HEK293 (cell line): ENCODE data around the gene GAPDHS.

Source experiments
- BCL11B ChIP-seq: fragments of 450-650 bp; formaldehyde crosslinking; IDR thresholded peaks from 2 replicates; pipeline ENCODE4 v1.5.1; 2016; ENCODE audit warnings: low read depth, missing biosample characterization, missing genetic modification characterization
- EGR2 ChIP-seq: fragments of 450-650 bp; formaldehyde crosslinking; IDR thresholded peaks from 2 replicates; pipeline ENCODE4 v1.5.1; 2016; ENCODE audit warnings: low read depth, missing biosample characterization, missing genetic modification characterization
- FEZF1 ChIP-seq: fragments of 450-650 bp; formaldehyde crosslinking; IDR thresholded peaks from 2 replicates; pipeline ENCODE4 v1.5.1; 2016; ENCODE audit warnings: missing biosample characterization, missing genetic modification characterization
- GLI2 ChIP-seq: fragments of 450-650 bp; formaldehyde crosslinking; IDR thresholded peaks from 2 replicates; pipeline ENCODE4; 2017; ENCODE audit warnings: missing biosample characterization, missing genetic modification characterization, low read depth, borderline replicate concordance
- HIC1 ChIP-seq: fragments of 450-650 bp; formaldehyde crosslinking; IDR thresholded peaks from 2 replicates; pipeline ENCODE4 v1.5.1; 2016; ENCODE audit warnings: missing biosample characterization, missing genetic modification characterization
- IKZF3 ChIP-seq: fragments of 450-650 bp; IDR thresholded peaks from 2 replicates; pipeline ENCODE4 v1.5.0; 2018; ENCODE audit warnings: missing biosample characterization, mild to moderate bottlenecking, missing genetic modification characterization, moderate library complexity
- OVOL3 ChIP-seq: fragments of 450-650 bp; formaldehyde crosslinking; IDR thresholded peaks from 2 replicates; pipeline ENCODE4 v1.5.1; 2016; ENCODE audit warnings: missing biosample characterization, missing genetic modification characterization
- ZBTB26 ChIP-seq: fragments of 450-650 bp; formaldehyde crosslinking; optimal IDR thresholded peaks from 2 replicates; pipeline ENCODE3; 2016; ENCODE audit warnings: missing biosample characterization, mild to moderate bottlenecking, missing genetic modification characterization
- ZBTB6 ChIP-seq: fragments of 450-650 bp; formaldehyde crosslinking; IDR thresholded peaks from 2 replicates; pipeline ENCODE4 v1.5.1; 2017; ENCODE audit warnings: missing biosample characterization, missing genetic modification characterization
- ZNF138 ChIP-seq: fragments of 450-650 bp; formaldehyde crosslinking; IDR thresholded peaks from 2 replicates; pipeline ENCODE4 v1.5.1; 2016; ENCODE audit warnings: missing biosample characterization, missing genetic modification characterization, borderline replicate concordance
- ZNF211 ChIP-seq: fragments of 450-650 bp; formaldehyde crosslinking; IDR thresholded peaks from 2 replicates; pipeline ENCODE4 v1.5.1; 2016; ENCODE audit warnings: low read depth, missing biosample characterization, missing genetic modification characterization
- ZNF239 ChIP-seq: fragments of 450-650 bp; formaldehyde crosslinking; IDR thresholded peaks from 2 replicates; pipeline ENCODE4 v1.5.1; 2016; ENCODE audit warnings: missing biosample characterization, missing genetic modification characterization
- ZNF292 ChIP-seq: fragments of 450-650 bp; formaldehyde crosslinking; IDR thresholded peaks from 2 replicates; pipeline ENCODE4 v1.5.1; 2016; ENCODE audit warnings: low read depth, missing biosample characterization, missing genetic modification characterization, borderline replicate concordance
- ZNF394 ChIP-seq: fragments of 450-650 bp; formaldehyde crosslinking; IDR thresholded peaks from 2 replicates; pipeline ENCODE4 v1.5.1; 2016; ENCODE audit warnings: missing biosample characterization, missing genetic modification characterization, mild to moderate bottlenecking, moderate library complexity, borderline replicate concordance
- ZNF488 ChIP-seq: fragments of 450-650 bp; formaldehyde crosslinking; IDR thresholded peaks from 2 replicates; pipeline ENCODE4 v1.5.1; 2016; ENCODE audit warnings: missing biosample characterization, missing genetic modification characterization
- ZNF518A ChIP-seq: fragments of 450-650 bp; formaldehyde crosslinking; conservative IDR thresholded peaks from 2 replicates; pipeline ENCODE4 v1.5.1; 2016; ENCODE audit warnings: low read depth, missing biosample characterization, missing genetic modification characterization
- ZNF544 ChIP-seq: fragments of 450-650 bp; formaldehyde crosslinking; IDR thresholded peaks from 2 replicates; pipeline ENCODE4 v1.5.0; 2017; ENCODE audit warnings: missing biosample characterization, missing genetic modification characterization
- ZNF558 ChIP-seq: fragments of 450-650 bp; formaldehyde crosslinking; IDR thresholded peaks from 2 replicates; pipeline ENCODE4 v1.5.1; 2016; ENCODE audit warnings: missing biosample characterization, missing genetic modification characterization
- ZNF639 ChIP-seq: fragments of 450-650 bp; formaldehyde crosslinking; IDR thresholded peaks from 2 replicates; pipeline ENCODE4 v1.5.1; 2016; ENCODE audit warnings: missing biosample characterization, missing genetic modification characterization
- ZNF658 ChIP-seq: fragments of 450-650 bp; formaldehyde crosslinking; IDR thresholded peaks from 2 replicates; pipeline ENCODE4; 2016; ENCODE audit warnings: missing biosample characterization, missing genetic modification characterization
- ZNF692 ChIP-seq: fragments of 450-650 bp; formaldehyde crosslinking; IDR thresholded peaks from 2 replicates; pipeline ENCODE4 v1.5.1; 2016; ENCODE audit warnings: missing biosample characterization, missing genetic modification characterization
- ZNF785 ChIP-seq: fragments of 450-650 bp; formaldehyde crosslinking; IDR thresholded peaks from 2 replicates; pipeline ENCODE4 v1.5.1; 2016; ENCODE audit warnings: missing biosample characterization, missing genetic modification characterization
- ZSCAN4 ChIP-seq: fragments of 450-650 bp; formaldehyde crosslinking; IDR thresholded peaks from 2 replicates; pipeline ENCODE4 v1.5.1; 2017; ENCODE audit warnings: missing biosample characterization, missing genetic modification characterization

The GAPDHS gene

GRCh38 chr19:35557539-35558399 lies 24.5 kb downstream of the GAPDHS start (continued):
- no peak for TF ChIP-seq ZSCAN4 (tag by site-specific recombination)
- no peak for TF ChIP-seq ZNF544 (tag by site-specific recombination)
- peak; percentile 77; the same call in 1 of the 2 replicates for TF ChIP-seq ZNF394 (tag by site-specific recombination)
- TF ChIP-seq ZBTB6 (tag by site-specific recombination): no peak
- no peak for TF ChIP-seq ZNF138 (tag by site-specific recombination)
- no peak for TF ChIP-seq ZNF785 (tag by site-specific recombination)
- TF ChIP-seq GLI2 (tag by site-specific recombination): no peak
- no peak for TF ChIP-seq HIC1 (tag by site-specific recombination)
- TF ChIP-seq ZNF211 (tag by site-specific recombination): no peak
- no peak for TF ChIP-seq IKZF3 (tag by site-specific recombination)
- TF ChIP-seq ZNF658: no peak
- no peak for TF ChIP-seq ZNF292 (tag by site-specific recombination)
- TF ChIP-seq EGR2: peak; percentile 92
- TF ChIP-seq FEZF1 (tag by site-specific recombination): no peak
- TF ChIP-seq ZNF239: no peak
- TF ChIP-seq ZBTB26 (tag by site-specific recombination): peak; percentile 66
- TF ChIP-seq ZNF558 (tag by site-specific recombination): no peak
- no peak for TF ChIP-seq ZNF488
- no peak for TF ChIP-seq OVOL3 (tag by site-specific recombination)
- peak; percentile 70 for TF ChIP-seq BCL11B
- no peak for TF ChIP-seq ZNF518A (tag by site-specific recombination)
- no peak for TF ChIP-seq ZNF639 (tag by site-specific recombination)
- peak; percentile 53; the same call in 1 of the 2 replicates for TF ChIP-seq ZNF692 (tag by site-specific recombination)
